Panc1 (cell line): ENCODE results near the gene CRKL. TPM values are rescaled to one million over a fixed set of nuclear protein-coding genes. Genes with fewer than 3 reads are reported as not detected.
"Not testable (repeated sequence)": the region's sequence is repeated elsewhere in the genome, so short reads cannot be mapped to it uniquely, and the experiment has no call there.

Experiments used
- ATAC-seq: fragments of 200-7000 bp; cut with Tn5 transposase; 2 replicates; pipeline ENCODE4 v1.9.1; 2020; ENCODE audit warnings: mild to moderate bottlenecking, moderate library complexity
- BruUV-seq: library from RNA; stranded (reverse); fragments of 400-500 nt; replicated peaks from 2 replicates; lab custom pipeline; 2021; lab: Mats Ljungman, UMichigan
- CTCF ChIA-PET: fragments of 300-600 bp; sonication (Branson Sonifier 250); formaldehyde crosslinking; loops from one replicate; lab custom pipeline; 2022; ENCODE audit warnings: antibody characterized with exemption; lab: Charles Lee
- POLR2A ChIA-PET: fragments of 300-600 bp; sonication (Branson Sonifier 250); formaldehyde crosslinking; loops from one replicate; lab custom pipeline; 2022; ENCODE audit warnings: antibody characterized with exemption; lab: Charles Lee
- DNase-seq: peaks from one replicate; pipeline ENCODE4 v3.0.0-alpha.2; 2010; ENCODE audit warnings: low read depth, low spot score
- H3K27ac ChIP-seq: 2 replicates; pipeline ENCODE4 v1.5.1; 2011; ENCODE audit warnings: mild to moderate bottlenecking, low read length, inconsistent platforms
- H3K27me3 ChIP-seq: fragments of 200-500 bp; sonication (Bioruptor generic); 2 replicates; pipeline ENCODE4 v1.6.0; 2014; ENCODE audit warnings: low read length, inconsistent platforms; ENCODE audit not compliant: control insufficient read depth, insufficient read depth
- H3K36me3 ChIP-seq: fragments of 200-500 bp; sonication (Bioruptor generic); 2 replicates; pipeline ENCODE4 v1.5.1; 2014; ENCODE audit warnings: inconsistent platforms, mild to moderate bottlenecking, low read length, moderate library complexity; ENCODE audit not compliant: control insufficient read depth, insufficient read depth
- H3K4me1 ChIP-seq: 2 replicates; pipeline ENCODE4 v1.5.1; 2011; ENCODE audit warnings: inconsistent platforms, mild to moderate bottlenecking, low read length, moderate library complexity; ENCODE audit not compliant: control insufficient read depth, insufficient read depth
- H3K4me3 ChIP-seq, 2 experiments: 2 replicates each; pipeline ENCODE4 v1.5.1; 2011 to 2012; ENCODE audit warnings: low read depth in 2 of 2, low read length in 2 of 2, mild to moderate bottlenecking in 2 of 2, inconsistent platforms in 1 of 2, moderate library complexity in 1 of 2
- H3K9me3 ChIP-seq: fragments of 200-500 bp; sonication (Bioruptor generic); 2 replicates; pipeline ENCODE4 v1.5.1; 2014; ENCODE audit warnings: low read depth, mild to moderate bottlenecking, inconsistent platforms, low read length, moderate library complexity; ENCODE audit not compliant: control insufficient read depth, insufficient read depth
- POLR2AphosphoS5 ChIP-seq: IDR thresholded peaks from 2 replicates; pipeline ENCODE4 v1.6.1; 2012; ENCODE audit warnings: mild to moderate bottlenecking, low read depth, low read length, moderate library complexity
- TCF7L2 ChIP-seq: IDR thresholded peaks from 2 replicates; pipeline ENCODE4 v1.6.1; 2011; ENCODE audit warnings: mild to moderate bottlenecking, low read depth, low read length, inconsistent platforms
- in situ Hi-C: cut with HindIII; loops from 2 replicates; pipeline ENCODE4 v1.10.0; 2016; ENCODE audit warnings: low sequenced_read_pairs, low pct_unique_long_range_greater_than_20kb
- intact Hi-C: fragments of 100-400 bp; cut with micrococcal nuclease; formaldehyde crosslinking; loops from one replicate; pipeline ENCODE4 v1.10.0; 2022; ENCODE audit not compliant: unreplicated experiment
- total RNA-seq: library from RNA; stranded (reverse); gene quantifications from one replicate; pipeline ENCODE4 v1.2.1, GENCODE V29; 2021; ENCODE audit not compliant: unreplicated experiment
- TF ChIP-seq, protein P1 (sequence below), 2 experiments: IDR thresholded peaks; 2 replicates each; pipeline ENCODE4 v1.6.1; 2011 to 2012; ENCODE audit warnings: low read depth in 2 of 2, control low read depth in 1 of 2, low read length in 1 of 2, mild to moderate bottlenecking in 1 of 2, moderate library complexity in 1 of 2; ENCODE audit not compliant: insufficient read depth in 1 of 2

The CRKL gene
- total RNA-seq, 1 experiment from 2014 or later = 59.4 TPM

- TF ChIP-seq TCF7L2 (no peak), POLR2AphosphoS5 (no peak)
- TF ChIP-seq, protein P1, sequence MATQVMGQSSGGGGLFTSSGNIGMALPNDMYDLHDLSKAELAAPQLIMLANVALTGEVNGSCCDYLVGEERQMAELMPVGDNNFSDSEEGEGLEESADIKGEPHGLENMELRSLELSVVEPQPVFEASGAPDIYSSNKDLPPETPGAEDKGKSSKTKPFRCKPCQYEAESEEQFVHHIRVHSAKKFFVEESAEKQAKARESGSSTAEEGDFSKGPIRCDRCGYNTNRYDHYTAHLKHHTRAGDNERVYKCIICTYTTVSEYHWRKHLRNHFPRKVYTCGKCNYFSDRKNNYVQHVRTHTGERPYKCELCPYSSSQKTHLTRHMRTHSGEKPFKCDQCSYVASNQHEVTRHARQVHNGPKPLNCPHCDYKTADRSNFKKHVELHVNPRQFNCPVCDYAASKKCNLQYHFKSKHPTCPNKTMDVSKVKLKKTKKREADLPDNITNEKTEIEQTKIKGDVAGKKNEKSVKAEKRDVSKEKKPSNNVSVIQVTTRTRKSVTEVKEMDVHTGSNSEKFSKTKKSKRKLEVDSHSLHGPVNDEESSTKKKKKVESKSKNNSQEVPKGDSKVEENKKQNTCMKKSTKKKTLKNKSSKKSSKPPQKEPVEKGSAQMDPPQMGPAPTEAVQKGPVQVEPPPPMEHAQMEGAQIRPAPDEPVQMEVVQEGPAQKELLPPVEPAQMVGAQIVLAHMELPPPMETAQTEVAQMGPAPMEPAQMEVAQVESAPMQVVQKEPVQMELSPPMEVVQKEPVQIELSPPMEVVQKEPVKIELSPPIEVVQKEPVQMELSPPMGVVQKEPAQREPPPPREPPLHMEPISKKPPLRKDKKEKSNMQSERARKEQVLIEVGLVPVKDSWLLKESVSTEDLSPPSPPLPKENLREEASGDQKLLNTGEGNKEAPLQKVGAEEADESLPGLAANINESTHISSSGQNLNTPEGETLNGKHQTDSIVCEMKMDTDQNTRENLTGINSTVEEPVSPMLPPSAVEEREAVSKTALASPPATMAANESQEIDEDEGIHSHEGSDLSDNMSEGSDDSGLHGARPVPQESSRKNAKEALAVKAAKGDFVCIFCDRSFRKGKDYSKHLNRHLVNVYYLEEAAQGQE (IDR thresholded peaks at IDR 0.05; ENCODE audit: insufficient read depth in 1 of 2, low read depth in 2 of 2, low read length in 1 of 2) = no peak
- Histone ChIP-seq H3K4me3 (no peak overlapping the region), H3K27ac (no peak overlapping the region), H3K4me1 (peaks cover 8% of the 10 kb centered on the region), H3K9me3 (no peaks in the 10 kb centered on the region), H3K36me3 (no peaks in the 10 kb centered on the region), H3K27me3 (no peaks in the 10 kb centered on the region)
- DNase-seq (no peak), ATAC-seq (no peak)
- intact Hi-C loops (no loop called here), in situ Hi-C loops (no loop called here)
- CTCF ChIA-PET = no interaction called here
- no TSS peak for BruUV-seq
- POLR2A ChIA-PET = no interaction called here
Observed at GRCh38 chr22:20933910-20934309, 16.7 kb downstream of the CRKL start.

- H3K4me1 ChIP-seq, in situ Hi-C loops, BruUV-seq, H3K9me3 ChIP-seq, ATAC-seq, H3K4me3 ChIP-seq, POLR2A ChIA-PET, intact Hi-C loops, H3K27me3 ChIP-seq, CTCF ChIA-PET, H3K36me3 ChIP-seq, H3K27ac ChIP-seq, DNase-seq: not testable (repeated sequence)
Observed at GRCh38 chr22:20935049-20935448, 17.8 kb downstream of the CRKL start.

DNA sequence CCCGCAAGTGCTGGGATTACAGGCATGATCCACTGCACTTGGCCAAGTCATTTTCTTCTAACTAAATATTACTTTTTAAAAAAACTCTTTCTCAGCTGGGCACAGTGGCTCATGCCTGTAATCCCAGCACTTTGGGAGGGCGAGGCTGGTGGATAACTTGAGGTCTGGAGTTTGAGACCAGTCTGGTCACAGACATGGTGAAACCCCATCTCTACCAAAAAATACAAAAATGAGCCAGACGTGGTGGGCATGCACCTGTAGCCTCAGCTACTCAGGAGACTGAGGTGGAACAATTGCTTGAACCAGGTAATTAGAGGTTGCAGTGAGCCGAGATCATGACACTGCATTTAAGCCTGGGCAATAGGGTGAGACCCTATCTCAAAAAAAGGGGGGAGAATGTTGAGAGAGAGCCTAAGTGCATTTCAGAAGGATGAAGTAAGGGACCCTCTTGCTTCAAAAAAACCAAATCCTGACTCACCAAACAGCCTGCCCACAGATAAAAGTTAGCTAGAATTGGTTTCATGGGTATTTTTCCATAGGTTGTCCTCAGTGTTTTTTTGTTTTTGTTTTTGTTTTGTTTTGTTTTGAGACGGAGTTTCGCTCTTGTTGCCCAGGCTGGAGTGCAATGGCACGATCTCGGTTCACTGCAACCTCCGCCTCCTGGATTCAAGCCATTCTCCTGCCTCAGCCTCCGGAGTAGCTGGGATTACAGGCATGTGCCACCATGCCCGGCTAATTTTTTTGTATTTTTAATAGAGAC, 18.8 kb downstream of the CRKL start:
- CTCF ChIA-PET, H3K9me3 ChIP-seq, H3K4me3 ChIP-seq, H3K27ac ChIP-seq, in situ Hi-C loops, BruUV-seq, H3K36me3 ChIP-seq, intact Hi-C loops, ATAC-seq, H3K27me3 ChIP-seq, H3K4me1 ChIP-seq, DNase-seq: not testable (repeated sequence)
- POLR2A ChIA-PET = interaction anchor here (0.5 kb wide), 1 partner anchor 51 kb away, joined by 3 read pairs; no protein-coding TSS in a partner anchor
